ENCODE measurements around the gene LMBRD1. TPM values are rescaled to one million over a fixed set of nuclear protein-coding genes. Genes with fewer than 3 reads are reported as not detected.

LMBRD1 gene
- total RNA-seq, 1 donor from 2014 or later = 44.4 TPM

- Histone ChIP-seq H3K27ac (ENCODE audit: low read depth, low read length) (no peak overlapping the region), H3K4me1 (ENCODE audit: control insufficient read depth in 3 of 3, insufficient read depth in 3 of 3, low read length in 3 of 3) (peaks cover 0 to 11% (median 2%) of the 10 kb centered on the region in 3 donors), H3K9me3 (ENCODE audit: control insufficient read depth in 3 of 3, low read length in 3 of 3) (no peaks in the 10 kb centered on the region), H3K4me3 (ENCODE audit: low read length in 3 of 3) (no peak overlapping the region), H3K27me3 (ENCODE audit: control insufficient read depth in 3 of 3, insufficient read depth in 3 of 3, low read length in 3 of 3) (no peaks in the 10 kb centered on the region), H3K36me3 (ENCODE audit: control insufficient read depth in 3 of 3, insufficient read depth in 3 of 3, low read length in 3 of 3) (no peaks in the 10 kb centered on the region), H3K9ac (ENCODE audit: low read depth in 1 of 3, low read length in 3 of 3) (no peak overlapping the region)
Observed at GRCh38 chr6:69784595-69785377, 12.0 kb downstream of the LMBRD1 start.

GRCh38 chr6:69783108-69783507, 13.7 kb downstream of the LMBRD1 start:
- Histone ChIP-seq H3K9me3 (ENCODE audit: control insufficient read depth in 3 of 3, low read length in 3 of 3) (no peaks in the 10 kb centered on the region), H3K4me1 (ENCODE audit: control insufficient read depth in 3 of 3, insufficient read depth in 3 of 3, low read length in 3 of 3) (peaks cover 0 to 11% (median 0%) of the 10 kb centered on the region in 3 donors), H3K4me3 (ENCODE audit: low read length in 3 of 3) (no peak overlapping the region), H3K27ac (ENCODE audit: low read depth, low read length) (no peak overlapping the region), H3K27me3 (ENCODE audit: control insufficient read depth in 3 of 3, insufficient read depth in 3 of 3, low read length in 3 of 3) (no peaks in the 10 kb centered on the region), H3K36me3 (ENCODE audit: control insufficient read depth in 3 of 3, insufficient read depth in 3 of 3, low read length in 3 of 3) (peaks cover 0 to 2% (median 0%) of the 10 kb centered on the region in 3 donors), H3K9ac (ENCODE audit: low read depth in 1 of 3, low read length in 3 of 3) (no peak overlapping the region)

DNA sequence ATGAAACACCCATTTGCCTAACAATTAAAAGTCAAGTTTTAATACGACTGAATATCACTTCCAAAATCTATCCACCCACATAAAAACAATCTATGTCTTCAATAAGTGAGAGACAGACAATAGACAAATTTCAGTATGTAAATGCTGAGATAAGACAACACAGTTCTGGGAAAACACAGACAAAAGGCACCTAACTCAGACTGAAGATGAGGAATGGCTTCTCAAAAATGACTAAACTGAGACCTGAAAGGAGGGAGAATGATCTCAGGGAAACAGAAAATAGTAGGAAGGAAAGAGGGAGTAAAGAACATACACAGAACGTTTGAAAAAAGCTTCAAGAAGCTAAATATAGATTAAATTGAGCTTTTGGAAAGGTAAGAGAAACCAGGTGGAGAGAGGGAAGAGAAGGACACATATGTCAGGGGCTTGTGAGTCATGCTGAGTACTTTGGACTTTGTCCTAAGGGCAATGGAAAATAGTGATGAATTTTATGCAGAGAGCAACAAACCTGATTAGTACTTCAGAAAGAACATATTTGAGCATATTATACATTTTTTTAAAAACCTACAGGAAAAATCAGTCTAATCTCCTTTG, 16.1 kb downstream of the LMBRD1 start:
- H3K27ac ChIP-seq (ENCODE audit: low read depth, low read length) = no peak overlapping the region
- H3K9me3 ChIP-seq (ENCODE audit: control insufficient read depth in 3 of 3, low read length in 3 of 3) = no peaks in the 10 kb centered on the region
- peaks cover 0 to 11% (median 0%) of the 10 kb centered on the region in 3 donors for H3K4me1 ChIP-seq (ENCODE audit: control insufficient read depth in 3 of 3, insufficient read depth in 3 of 3, low read length in 3 of 3)
- no peaks in the 10 kb centered on the region for H3K27me3 ChIP-seq (ENCODE audit: control insufficient read depth in 3 of 3, insufficient read depth in 3 of 3, low read length in 3 of 3)
- H3K36me3 ChIP-seq (ENCODE audit: control insufficient read depth in 3 of 3, insufficient read depth in 3 of 3, low read length in 3 of 3) = peaks cover 0 to 4% (median 0%) of the 10 kb centered on the region in 3 donors
- H3K9ac ChIP-seq (ENCODE audit: low read depth in 1 of 3, low read length in 3 of 3) = no peak overlapping the region
- H3K4me3 ChIP-seq (ENCODE audit: low read length in 3 of 3) = no peak overlapping the region

DNA sequence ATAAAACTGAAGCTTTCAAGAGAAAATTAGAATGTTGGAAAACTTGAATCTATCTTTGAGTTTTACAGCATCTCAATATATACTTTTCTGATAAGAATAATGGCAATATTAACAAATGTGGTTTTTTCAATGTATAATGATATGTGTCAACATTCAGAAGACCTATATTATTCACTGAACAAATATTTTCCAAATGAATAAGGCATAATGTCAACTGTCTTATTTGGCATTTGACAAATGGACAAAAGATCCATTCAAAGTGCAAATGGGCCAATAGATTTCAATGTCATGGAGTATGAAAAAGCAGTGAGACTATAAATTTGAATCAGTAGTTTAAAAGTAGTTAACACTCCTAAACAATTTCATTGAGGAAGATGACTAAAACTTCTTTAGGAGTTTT, 20.9 kb downstream of the LMBRD1 start:
- H3K9me3 ChIP-seq (ENCODE audit: control insufficient read depth in 3 of 3, low read length in 3 of 3) = no peaks in the 10 kb centered on the region
- H3K9ac ChIP-seq (ENCODE audit: low read depth in 1 of 3, low read length in 3 of 3) = no peak overlapping the region
- H3K36me3 ChIP-seq (ENCODE audit: control insufficient read depth in 3 of 3, insufficient read depth in 3 of 3, low read length in 3 of 3) = peaks cover 0 to 4% (median 0%) of the 10 kb centered on the region in 3 donors

GRCh38 chr6:69775585-69775849, 21.3 kb downstream of the LMBRD1 start:
- no peaks in the 10 kb centered on the region for H3K4me1 ChIP-seq (ENCODE audit: control insufficient read depth in 3 of 3, insufficient read depth in 3 of 3, low read length in 3 of 3)
- no peak overlapping the region for H3K27ac ChIP-seq (ENCODE audit: low read depth, low read length)
- H3K4me3 ChIP-seq (ENCODE audit: low read length in 3 of 3) = no peak overlapping the region
- H3K9ac ChIP-seq (ENCODE audit: low read depth in 1 of 3, low read length in 3 of 3) = no peak overlapping the region
- peaks cover 0 to 4% (median 0%) of the 10 kb centered on the region in 3 donors for H3K36me3 ChIP-seq (ENCODE audit: control insufficient read depth in 3 of 3, insufficient read depth in 3 of 3, low read length in 3 of 3)
- no peaks in the 10 kb centered on the region for H3K9me3 ChIP-seq (ENCODE audit: control insufficient read depth in 3 of 3, low read length in 3 of 3)
- H3K27me3 ChIP-seq (ENCODE audit: control insufficient read depth in 3 of 3, insufficient read depth in 3 of 3, low read length in 3 of 3) = no peaks in the 10 kb centered on the region

More for the DNA sequence above, 20.9 kb downstream of the LMBRD1 start:
- no peak overlapping the region for H3K27ac ChIP-seq (ENCODE audit: low read depth, low read length)
- peaks cover 0 to 2% (median 0%) of the 10 kb centered on the region in 3 donors for H3K4me1 ChIP-seq (ENCODE audit: control insufficient read depth in 3 of 3, insufficient read depth in 3 of 3, low read length in 3 of 3)
- H3K4me3 ChIP-seq (ENCODE audit: low read length in 3 of 3) = no peak overlapping the region
- no peaks in the 10 kb centered on the region for H3K27me3 ChIP-seq (ENCODE audit: control insufficient read depth in 3 of 3, insufficient read depth in 3 of 3, low read length in 3 of 3)

GRCh38 chr6:69774740-69775584, 21.8 kb downstream of the LMBRD1 start:
- H3K4me1 ChIP-seq (ENCODE audit: control insufficient read depth in 3 of 3, insufficient read depth in 3 of 3, low read length in 3 of 3) = no peaks in the 10 kb centered on the region
- H3K9me3 ChIP-seq (ENCODE audit: control insufficient read depth in 3 of 3, low read length in 3 of 3) = no peaks in the 10 kb centered on the region
- H3K4me3 ChIP-seq (ENCODE audit: low read length in 3 of 3) = no peak overlapping the region
- H3K36me3 ChIP-seq (ENCODE audit: control insufficient read depth in 3 of 3, insufficient read depth in 3 of 3, low read length in 3 of 3) = peaks cover 0 to 4% (median under 1%) of the 10 kb centered on the region in 3 donors
- H3K9ac ChIP-seq (ENCODE audit: low read depth in 1 of 3, low read length in 3 of 3) = no peak overlapping the region
- no peaks in the 10 kb centered on the region for H3K27me3 ChIP-seq (ENCODE audit: control insufficient read depth in 3 of 3, insufficient read depth in 3 of 3, low read length in 3 of 3)
- no peak overlapping the region for H3K27ac ChIP-seq (ENCODE audit: low read depth, low read length)

GRCh38 chr6:69771158-69771906, 25.5 kb downstream of the LMBRD1 start:
- H3K27me3 ChIP-seq (ENCODE audit: control insufficient read depth in 3 of 3, insufficient read depth in 3 of 3, low read length in 3 of 3) = no peaks in the 10 kb centered on the region
- H3K4me1 ChIP-seq (ENCODE audit: control insufficient read depth in 3 of 3, insufficient read depth in 3 of 3, low read length in 3 of 3) = no peaks in the 10 kb centered on the region
- H3K27ac ChIP-seq (ENCODE audit: low read depth, low read length) = no peak overlapping the region
- no peak overlapping the region for H3K4me3 ChIP-seq (ENCODE audit: low read length in 3 of 3)
- H3K9me3 ChIP-seq (ENCODE audit: control insufficient read depth in 3 of 3, low read length in 3 of 3) = no peaks in the 10 kb centered on the region
- H3K36me3 ChIP-seq (ENCODE audit: control insufficient read depth in 3 of 3, insufficient read depth in 3 of 3, low read length in 3 of 3) = peaks cover 0 to 2% (median 0%) of the 10 kb centered on the region in 3 donors
- H3K9ac ChIP-seq (ENCODE audit: low read depth in 1 of 3, low read length in 3 of 3) = no peak overlapping the region

DNA sequence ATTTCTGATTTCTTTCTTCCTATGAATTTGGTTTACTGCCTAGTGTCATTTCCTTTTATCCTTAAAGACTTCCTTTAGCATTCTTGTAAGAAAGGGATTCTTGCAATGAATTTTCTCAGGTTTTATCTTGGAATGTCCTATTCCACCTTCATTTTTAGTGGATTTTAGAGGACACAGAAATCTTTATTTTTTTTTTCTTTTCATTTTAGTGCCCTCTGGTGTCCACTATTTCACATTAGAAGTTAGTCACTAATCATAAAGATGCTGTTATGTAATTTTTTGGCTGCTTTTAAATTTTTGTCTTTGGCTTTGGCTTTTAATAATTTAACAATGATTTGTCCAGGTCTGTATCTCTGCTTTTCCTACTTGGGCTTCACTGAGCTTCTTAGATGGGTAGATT, 28.1 kb downstream of the LMBRD1 start:
- H3K9me3 ChIP-seq (ENCODE audit: control insufficient read depth in 3 of 3, low read length in 3 of 3) = no peaks in the 10 kb centered on the region
- H3K4me1 ChIP-seq (ENCODE audit: control insufficient read depth in 3 of 3, insufficient read depth in 3 of 3, low read length in 3 of 3) = no peaks in the 10 kb centered on the region
- no peak overlapping the region for H3K4me3 ChIP-seq (ENCODE audit: low read length in 3 of 3)
- H3K27ac ChIP-seq (ENCODE audit: low read depth, low read length) = no peak overlapping the region
- peaks cover 0 to 2% (median 0%) of the 10 kb centered on the region in 3 donors for H3K36me3 ChIP-seq (ENCODE audit: control insufficient read depth in 3 of 3, insufficient read depth in 3 of 3, low read length in 3 of 3)
- no peaks in the 10 kb centered on the region for H3K27me3 ChIP-seq (ENCODE audit: control insufficient read depth in 3 of 3, insufficient read depth in 3 of 3, low read length in 3 of 3)
- H3K9ac ChIP-seq (ENCODE audit: low read depth in 1 of 3, low read length in 3 of 3) = no peak overlapping the region

DNA sequence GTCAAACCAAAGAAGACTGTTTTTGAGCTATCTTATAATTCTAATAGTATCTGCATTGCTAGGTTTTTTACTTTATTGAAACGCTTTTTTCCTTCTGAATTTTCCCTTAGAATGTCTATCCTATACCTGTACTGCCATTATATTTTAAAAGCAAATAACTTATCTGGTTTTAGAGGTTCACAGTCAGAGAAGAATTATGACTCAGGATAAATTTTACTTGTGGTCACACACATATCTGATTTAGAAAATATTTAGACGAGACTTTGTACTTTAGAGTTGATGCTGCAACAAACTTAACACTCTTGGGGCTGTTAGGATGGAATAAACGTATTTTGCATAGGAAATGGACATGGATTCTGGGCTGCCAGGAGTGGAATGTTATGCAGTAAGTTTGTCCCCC, 33.0 kb downstream of the LMBRD1 start:
- Histone ChIP-seq H3K27ac (ENCODE audit: low read depth, low read length) (no peak overlapping the region), H3K27me3 (ENCODE audit: control insufficient read depth in 3 of 3, insufficient read depth in 3 of 3, low read length in 3 of 3) (no peaks in the 10 kb centered on the region), H3K4me3 (ENCODE audit: low read length in 3 of 3) (no peak overlapping the region), H3K36me3 (ENCODE audit: control insufficient read depth in 3 of 3, insufficient read depth in 3 of 3, low read length in 3 of 3) (no peaks in the 10 kb centered on the region), H3K9ac (ENCODE audit: low read depth in 1 of 3, low read length in 3 of 3) (no peak overlapping the region), H3K9me3 (ENCODE audit: control insufficient read depth in 3 of 3, low read length in 3 of 3) (no peaks in the 10 kb centered on the region), H3K4me1 (ENCODE audit: control insufficient read depth in 3 of 3, insufficient read depth in 3 of 3, low read length in 3 of 3) (no peaks in the 10 kb centered on the region)
